Stimulated activated effector memory CD8-positive, alpha-beta T cell treated with anti-CD3 and anti-CD28 coated beads, Interleukin-12 subunit alpha, Interleukin-12 subunit beta, amount 100 ng/mL, for 72 hours (primary cell): Measurements from ENCODE around the gene NOL3.

ENCODE experiments used
- ATAC-seq: fragments of 150-1000 bp; cut with Tn5 transposase; 2 replicates; pipeline ENCODE4 v1.10.0; 2021
- DNase-seq, 2 donors: peaks; one replicate each; pipeline ENCODE4 v3.0.0; 2021 to 2022; ENCODE audit warnings: low spot score in 2 of 2
- H3K27ac Mint-ChIP-seq: one replicate; pipeline ENCODE4 v1.8.0; 2022; ENCODE audit warnings: mild to moderate bottlenecking, mixed read lengths
- H3K36me3 Mint-ChIP-seq: one replicate; pipeline ENCODE4 v1.8.0; 2022; ENCODE audit warnings: mild to moderate bottlenecking, mixed read lengths
- H3K4me1 Mint-ChIP-seq: one replicate; pipeline ENCODE4 v1.8.0; 2022; ENCODE audit warnings: mixed read lengths
- H3K4me3 Mint-ChIP-seq: one replicate; pipeline ENCODE4 v1.8.0; 2022; ENCODE audit warnings: mild to moderate bottlenecking, mixed read lengths
- H3K9me3 Mint-ChIP-seq: one replicate; pipeline ENCODE4 v1.8.0; 2022; ENCODE audit warnings: mixed read lengths

Gene NOL3

DNA sequence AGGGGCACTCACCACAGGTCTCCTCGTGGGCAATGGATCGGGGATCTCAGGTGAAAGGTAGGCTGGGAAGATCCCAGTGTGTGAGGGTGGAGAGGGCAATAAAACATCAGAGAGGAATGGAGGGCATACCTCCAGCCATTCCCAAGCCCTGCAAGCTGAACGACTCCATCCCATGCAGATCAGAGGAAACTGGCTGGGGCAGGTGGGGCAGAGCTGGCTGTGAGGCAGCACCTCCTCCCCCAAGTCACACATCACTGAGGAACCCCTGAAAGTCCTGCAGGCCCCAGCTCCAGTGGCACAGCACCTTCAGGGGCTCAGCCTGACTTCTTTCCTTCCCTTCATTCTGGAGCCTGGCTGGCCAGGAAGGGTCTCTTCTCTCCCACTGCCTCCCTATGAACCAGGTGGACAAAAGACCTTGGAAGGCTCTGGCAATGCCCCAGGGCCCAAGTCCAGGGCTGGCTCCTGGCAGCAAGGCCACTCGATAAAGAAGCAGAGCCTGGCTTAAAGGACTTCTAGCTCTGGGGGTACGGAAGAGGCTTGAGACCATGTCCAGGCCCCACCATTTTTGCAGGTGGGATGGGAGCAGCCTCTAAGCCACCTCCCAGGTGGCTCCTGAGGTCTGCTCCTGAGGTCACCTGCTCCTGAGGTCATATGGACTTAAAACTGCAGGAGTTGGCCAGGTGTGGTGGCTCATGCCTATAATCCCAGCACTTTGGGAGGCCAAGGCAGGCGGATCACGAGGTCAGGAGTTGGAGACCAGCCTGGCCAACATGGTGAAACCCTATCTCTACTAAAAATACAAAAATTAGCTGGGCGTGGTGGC, 43.1 kb downstream of the NOL3 start:
- ATAC-seq, result no peak
- DNase-seq, result no peak
- Mint-ChIP-seq H3K36me3 (peaks cover 6% of the 10 kb centered on the region), H3K4me1 (peaks cover 5% of the 10 kb centered on the region), H3K27ac (no peak overlapping the region), H3K4me3 (no peak overlapping the region), H3K9me3 (no peaks in the 10 kb centered on the region)

DNA sequence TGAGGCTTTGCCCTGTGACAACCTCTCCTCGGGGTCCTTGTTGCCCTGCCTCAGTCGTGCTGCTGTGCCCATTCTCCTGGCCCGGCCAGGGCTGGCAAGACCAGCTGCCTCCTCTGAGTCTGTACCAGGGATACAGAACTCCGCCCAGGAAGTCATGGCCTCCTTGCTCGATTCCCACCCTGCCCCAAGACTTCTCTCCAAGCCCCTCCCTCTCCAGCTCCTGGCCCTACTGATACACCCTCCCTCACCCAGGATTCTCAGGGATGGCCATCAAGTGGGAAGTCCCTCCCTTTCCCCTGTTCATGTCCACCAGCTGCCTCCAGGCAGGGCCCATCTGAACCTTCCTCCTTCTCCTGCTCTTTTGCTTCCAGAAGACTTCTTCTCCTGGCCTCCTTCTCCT, 45.4 kb downstream of the NOL3 start:
- no peaks in the 10 kb centered on the region for H3K4me1 Mint-ChIP-seq
- H3K4me3 Mint-ChIP-seq, result no peak overlapping the region
- peaks cover 6% of the 10 kb centered on the region for H3K36me3 Mint-ChIP-seq
- DNase-seq, result no peak
- H3K9me3 Mint-ChIP-seq, result no peaks in the 10 kb centered on the region
- ATAC-seq, result no peak
- H3K27ac Mint-ChIP-seq, result peak overlapping the region; percentile 32

DNA sequence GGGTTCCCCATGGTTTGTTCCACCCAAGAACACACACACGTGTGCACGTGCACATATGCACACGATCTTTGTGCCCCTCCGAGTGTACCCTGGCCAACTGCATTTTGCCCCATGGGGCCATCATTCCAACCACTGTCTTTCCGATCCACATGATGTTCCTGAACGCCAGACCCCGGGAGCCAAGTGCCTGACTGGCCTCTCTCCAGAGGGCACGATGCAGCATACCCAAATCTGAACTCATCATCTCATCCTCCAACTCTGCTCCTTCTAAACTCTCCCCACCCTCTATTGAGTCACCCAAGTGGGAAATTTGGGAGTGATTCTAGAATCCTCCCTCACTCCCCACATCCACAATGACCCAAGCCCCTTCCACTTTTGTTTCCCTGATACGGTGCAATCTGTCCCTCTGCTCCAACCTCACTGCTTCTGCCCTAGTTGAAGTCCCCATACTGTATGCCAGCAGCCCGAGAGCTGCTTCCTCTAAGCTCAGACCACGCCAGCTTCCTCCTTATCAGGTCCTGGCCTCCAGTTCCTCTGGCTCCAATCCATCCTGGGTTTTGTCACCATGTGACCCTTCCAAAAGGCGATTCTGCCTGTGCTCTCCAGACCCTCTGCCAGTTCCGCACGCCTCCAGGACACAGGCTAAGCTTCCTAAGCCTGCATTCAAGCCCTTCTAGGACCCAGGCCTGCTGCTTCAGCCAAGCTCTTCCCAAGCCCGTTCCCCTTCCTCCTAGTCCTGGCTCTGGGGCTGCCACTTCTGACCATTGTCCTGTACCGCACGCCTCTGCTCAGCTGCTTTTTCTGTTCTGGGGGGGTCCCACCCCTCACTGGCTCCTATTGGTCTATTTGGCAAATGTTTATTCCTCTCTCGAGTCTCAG, 46.5 kb downstream of the NOL3 start:
- peak overlapping the region; percentile 32 for H3K27ac Mint-ChIP-seq
- ATAC-seq, result no peak
- H3K4me3 Mint-ChIP-seq, result no peak overlapping the region
- H3K36me3 Mint-ChIP-seq, result peaks cover 6% of the 10 kb centered on the region
- DNase-seq, result no peak
- no peaks in the 10 kb centered on the region for H3K4me1 Mint-ChIP-seq
- H3K9me3 Mint-ChIP-seq, result no peaks in the 10 kb centered on the region

DNA sequence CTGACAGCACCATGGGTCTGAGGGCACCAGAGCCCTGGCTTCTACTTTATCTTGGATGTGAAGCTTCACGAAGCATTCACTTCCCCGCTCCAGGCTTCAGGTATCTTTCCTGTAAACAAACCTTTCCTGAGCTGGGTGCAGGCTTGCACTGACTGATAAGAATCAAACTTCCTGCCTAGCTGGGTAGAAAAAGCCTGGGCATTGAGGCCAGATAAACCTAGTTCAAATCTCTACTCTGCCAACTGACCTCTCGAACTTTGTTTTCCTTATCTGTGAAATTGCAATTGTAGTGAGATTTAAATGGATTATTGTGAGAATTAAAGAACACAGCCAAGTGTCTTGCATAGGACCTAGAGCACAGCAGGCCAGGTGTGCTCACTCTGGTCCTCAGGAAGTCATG, 53.7 kb downstream of the NOL3 start:
- no peak for ATAC-seq

More for the DNA sequence above, 53.7 kb downstream of the NOL3 start:
- Mint-ChIP-seq H3K4me3 (no peak overlapping the region), H3K36me3 (peaks cover 24% of the 10 kb centered on the region), H3K4me1 (peaks cover 47% of the 10 kb centered on the region), H3K9me3 (no peaks in the 10 kb centered on the region), H3K27ac (no peak overlapping the region)
- DNase-seq, result no peak
